Kidney (tissue), 14 donors: ENCODE measurements around the gene MYO5B. TPM values are rescaled to one million over a fixed set of nuclear protein-coding genes. Genes with fewer than 3 reads are reported as not detected.

Source experiments
- DNase-seq, 5 donors: peaks; one replicate each; pipeline ENCODE4 v3.0.0-alpha.2; 2013 to 2020
- FAIRE-seq: peaks from 2 replicates; lab custom pipeline; 2012; peaks lifted over from hg19 to GRCh38; lab: Jason Lieb, UNC
- H3K27ac ChIP-seq, 2 donors: one replicate each; pipeline ENCODE4 v1.7.0; 2013; ENCODE audit warnings: low read depth in 2 of 2, low read length in 2 of 2, inconsistent platforms in 1 of 2
- H3K27me3 ChIP-seq: one replicate; pipeline ENCODE4 v1.7.1; 2013; ENCODE audit warnings: low read length, inconsistent platforms; ENCODE audit not compliant: control insufficient read depth, insufficient read depth
- H3K36me3 ChIP-seq, 3 donors: one replicate each; pipeline versions ENCODE4 v1.7.0 to v1.7.1; 2013; ENCODE audit warnings: low read length in 3 of 3, control low read depth in 1 of 3, inconsistent platforms in 1 of 3; ENCODE audit not compliant: insufficient read depth in 3 of 3, control insufficient read depth in 2 of 3
- H3K4me1 ChIP-seq, 3 donors: one replicate each; pipeline versions ENCODE4 v1.7.0 to v1.7.1; 2013; ENCODE audit warnings: low read length in 3 of 3, inconsistent platforms in 1 of 3, low read depth in 1 of 3; ENCODE audit not compliant: control insufficient read depth in 2 of 3, insufficient read depth in 2 of 3
- H3K4me3 ChIP-seq, 3 donors: one replicate each; pipeline versions ENCODE4 v1.7.0 to v1.8.1; 2013; ENCODE audit warnings: low read length in 3 of 3, control low read depth in 1 of 3, inconsistent platforms in 1 of 3
- H3K9ac ChIP-seq, 3 donors: one replicate each; pipeline versions ENCODE4 v1.7.0 to v1.7.1; 2013; ENCODE audit warnings: low read length in 3 of 3, control low read depth in 1 of 3, inconsistent platforms in 1 of 3
- H3K9me3 ChIP-seq, 3 donors: one replicate each; pipeline versions ENCODE4 v1.7.0 to v1.7.1; 2013; ENCODE audit warnings: low read length in 3 of 3, control low read depth in 1 of 3, inconsistent platforms in 1 of 3; ENCODE audit not compliant: control insufficient read depth in 2 of 3, insufficient read depth in 1 of 3
- intact Hi-C: fragments of 100-400 bp; cut with DNase I; formaldehyde crosslinking; loops from one replicate; pipeline ENCODE4 v1.11.1; 2022
- polyA plus RNA-seq: library from polyadenylated mRNA; stranded (reverse); fragments of 350-450 nt; fragmentation: Illumina TruSeq; extraction: RNeasy Lipid Tissue Mini Kit (QIAGEN cat#74804); gene quantifications from one replicate; pipeline ENCODE4 v1.2.3, GENCODE V29; 2014; ENCODE audit warnings: low read depth, low replicate concordance; ENCODE audit not compliant: insufficient read depth
- total RNA-seq: library from RNA; stranded (reverse); fragmentation: NEBNext Ultra II Directional; extraction: Animal tissue kit (Norgen Biotek cat#: 25700); gene quantifications from one replicate; pipeline ENCODE4 v1.2.1, GENCODE V29; 2021
- TF ChIP-seq, protein P1 (sequence below): IDR thresholded peaks from 3 replicates; pipeline ENCODE4 v1.5.1; 2012; ENCODE audit warnings: mild to moderate bottlenecking, moderate library complexity, borderline replicate concordance; ENCODE audit not compliant: insufficient read depth; ENCODE audit errors: extremely low read depth
- donor health status: control.
- donor health status: control.
- donor health status: control.
- donor health status: control.
- donor health status: control.
- donor health status: DM: yes; HTN: yes; CAD: no.
- donor health status: Normal renal cell carcinoma (clear cell type).

The MYO5B gene
- total and polyA plus RNA-seq, 2 donors from 2014 or later, result 17.8 to 43.8 TPM

GRCh38 chr18:49924293-49924983 lies 270.5 kb downstream of the MYO5B start:
- Histone ChIP-seq H3K27me3 (no peaks in the 10 kb centered on the region), H3K9me3 (no peaks in the 10 kb centered on the region), H3K4me1 (peaks cover 0 to 4% (median 3%) of the 10 kb centered on the region in 3 donors), H3K27ac (no peak overlapping the region), H3K4me3 (no peak overlapping the region), H3K36me3 (peaks cover 0 to 8% (median 0%) of the 10 kb centered on the region in 3 donors), H3K9ac (no peak overlapping the region)
- no peak for DNase-seq
- TF ChIP-seq, protein P1, sequence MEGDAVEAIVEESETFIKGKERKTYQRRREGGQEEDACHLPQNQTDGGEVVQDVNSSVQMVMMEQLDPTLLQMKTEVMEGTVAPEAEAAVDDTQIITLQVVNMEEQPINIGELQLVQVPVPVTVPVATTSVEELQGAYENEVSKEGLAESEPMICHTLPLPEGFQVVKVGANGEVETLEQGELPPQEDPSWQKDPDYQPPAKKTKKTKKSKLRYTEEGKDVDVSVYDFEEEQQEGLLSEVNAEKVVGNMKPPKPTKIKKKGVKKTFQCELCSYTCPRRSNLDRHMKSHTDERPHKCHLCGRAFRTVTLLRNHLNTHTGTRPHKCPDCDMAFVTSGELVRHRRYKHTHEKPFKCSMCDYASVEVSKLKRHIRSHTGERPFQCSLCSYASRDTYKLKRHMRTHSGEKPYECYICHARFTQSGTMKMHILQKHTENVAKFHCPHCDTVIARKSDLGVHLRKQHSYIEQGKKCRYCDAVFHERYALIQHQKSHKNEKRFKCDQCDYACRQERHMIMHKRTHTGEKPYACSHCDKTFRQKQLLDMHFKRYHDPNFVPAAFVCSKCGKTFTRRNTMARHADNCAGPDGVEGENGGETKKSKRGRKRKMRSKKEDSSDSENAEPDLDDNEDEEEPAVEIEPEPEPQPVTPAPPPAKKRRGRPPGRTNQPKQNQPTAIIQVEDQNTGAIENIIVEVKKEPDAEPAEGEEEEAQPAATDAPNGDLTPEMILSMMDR, result no peak
- FAIRE-seq, result no peak
- intact Hi-C loops, result no loop called here

- FAIRE-seq (no peak), DNase-seq (no peak)
- Histone ChIP-seq H3K27me3 (no peaks in the 10 kb centered on the region), H3K27ac (no peak overlapping the region), H3K4me3 (no peak overlapping the region), H3K36me3 (peaks cover 0 to 5% (median 0%) of the 10 kb centered on the region in 3 donors), H3K4me1 (peaks cover 0 to 4% (median 3%) of the 10 kb centered on the region in 3 donors), H3K9me3 (no peaks in the 10 kb centered on the region), H3K9ac (no peak overlapping the region)
- intact Hi-C loops, result no loop called here
- TF ChIP-seq, protein P1, result no peak
These were observed 272.7 kb downstream of the MYO5B start for GRCh38 chr18:49922228-49922627.

DNA sequence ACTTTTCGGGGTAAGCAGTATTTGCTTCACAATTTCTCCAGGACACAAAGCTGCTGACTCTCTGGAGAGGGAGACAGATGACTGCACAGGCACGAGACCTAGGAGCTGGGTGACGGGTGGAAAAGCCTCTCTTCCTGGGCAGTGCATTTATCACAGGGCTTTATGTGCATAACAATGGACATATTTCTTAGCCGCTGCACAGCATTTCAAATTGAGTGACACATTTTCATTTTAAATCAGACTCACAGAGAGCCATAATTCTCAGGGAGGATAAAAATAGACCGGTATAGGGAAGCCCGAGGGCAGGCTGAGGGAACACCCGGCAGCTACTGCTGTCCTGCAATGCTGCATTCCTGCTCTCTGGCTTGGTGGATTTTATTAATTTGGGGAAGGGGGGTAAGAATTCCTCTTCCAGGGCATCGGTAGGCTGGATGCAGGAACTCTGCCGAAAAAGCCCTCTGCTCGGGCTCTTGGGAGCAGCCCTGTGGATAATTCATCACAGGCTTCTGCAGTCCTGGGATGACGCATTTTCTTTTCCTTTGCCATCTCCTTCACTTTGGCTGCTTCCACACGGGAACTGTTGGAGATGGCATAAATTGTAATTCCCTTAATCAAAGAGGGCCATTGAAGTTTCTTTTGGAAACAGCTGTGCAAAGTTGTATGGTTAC lies 273.5 kb downstream of the MYO5B start:
- FAIRE-seq, result no peak
- TF ChIP-seq, protein P1, result no peak

More for the DNA sequence above, 273.5 kb downstream of the MYO5B start:
- H3K9me3 ChIP-seq, result no peaks in the 10 kb centered on the region
- peaks cover 0 to 4% (median 3%) of the 10 kb centered on the region in 3 donors for H3K4me1 ChIP-seq
- H3K4me3 ChIP-seq, result no peak overlapping the region
- no peak for DNase-seq
- no peak overlapping the region for H3K27ac ChIP-seq
- intact Hi-C loops, result no loop called here
- H3K36me3 ChIP-seq, result peaks cover 0 to 5% (median 0%) of the 10 kb centered on the region in 3 donors
- H3K27me3 ChIP-seq, result no peaks in the 10 kb centered on the region
- H3K9ac ChIP-seq, result no peak overlapping the region
